Upper lobe of left lung (tissue), 4 donors: ENCODE data around the gene EPHB2.

Experiments used
- CTCF ChIP-seq, 6 experiments: fragments of 450-650 bp in 4 of 6; fragments of 200-600 bp in 2 of 6; sonication (generic) in 2 of 6; IDR thresholded peaks; one replicate each; pipeline ENCODE4 v1.5.1; 2016 to 2019; ENCODE audit warnings: antibody characterized with exemption in 6 of 6
- POLR2A ChIP-seq, 4 donors: fragments of 450-650 bp; IDR thresholded peaks; one replicate each; pipeline ENCODE4 v1.5.1; 2016 to 2017; ENCODE audit warnings: antibody characterized with exemption in 4 of 4, mild to moderate bottlenecking in 2 of 4
- POLR2AphosphoS5 ChIP-seq, 2 donors: sonication (generic); formaldehyde crosslinking; IDR thresholded peaks; one replicate each; pipeline ENCODE4 v1.5.1; 2017; ENCODE audit warnings: antibody characterized with exemption in 2 of 2

- TF ChIP-seq CTCF (IDR thresholded peaks at IDR 0.05) (no peak), POLR2A (IDR thresholded peaks at IDR 0.05) (no peak), POLR2AphosphoS5 (IDR thresholded peaks at IDR 0.05) (no peak)
These were observed 40.0 kb downstream of the EPHB2 start for GRCh38 chr1:22750685-22751051.
